Stomach (tissue), 9 donors: Measurements from ENCODE around the gene HNMT. TPM values are rescaled to one million over a fixed set of nuclear protein-coding genes. Genes with fewer than 3 reads are reported as not detected.
A peak's percentile ranks its signal among the peaks of the same experiment; 100 is the strongest.

Source experiments
- DNase-seq, 2 donors: peaks; one replicate each; pipeline versions ENCODE4 v3.0.0 to v3.0.0-alpha.2; 2013 to 2019
- H3K27ac ChIP-seq, 5 donors: fragments of 200-600 bp in 4 of 5; sonication (generic) in 4 of 5; one replicate each; pipeline ENCODE4 v1.5.1; 2013 to 2019; ENCODE audit warnings: mild to moderate bottlenecking in 1 of 5, moderate library complexity in 1 of 5
- H3K27me3 ChIP-seq, 3 donors: fragments of 200-600 bp; sonication (generic); one replicate each; pipeline ENCODE4 v1.5.1; 2017 to 2019; ENCODE audit warnings: mixed run types in 1 of 3
- H3K36me3 ChIP-seq, 4 donors: fragments of 200-600 bp; sonication (generic); 1 replicate in 3 of 4; 2 replicates in 1 of 4; pipeline ENCODE4 v1.5.1; 2016 to 2019
- H3K4me1 ChIP-seq, 4 donors: fragments of 200-600 bp; sonication (generic); one replicate each; pipeline ENCODE4 v1.5.1; 2016 to 2019
- H3K4me3 ChIP-seq, 4 donors: fragments of 200-600 bp; sonication (generic) in 3 of 4; one replicate each; pipeline ENCODE4 v1.5.1; 2016 to 2019; ENCODE audit warnings: mild to moderate bottlenecking in 1 of 4
- H3K9me3 ChIP-seq, 4 donors: fragments of 200-600 bp; sonication (generic); one replicate each; pipeline ENCODE4 v1.5.1; 2016 to 2019
- EP300 ChIP-seq: sonication (generic); formaldehyde crosslinking; IDR thresholded peaks from one replicate; pipeline ENCODE4 v1.6.1; 2017; ENCODE audit warnings: antibody characterized with exemption
- POLR2A ChIP-seq, 4 donors: fragments of 450-650 bp; IDR thresholded peaks; one replicate each; pipeline ENCODE4 v1.6.1; 2016; ENCODE audit warnings: antibody characterized with exemption in 4 of 4, control low read depth in 2 of 4, mild to moderate bottlenecking in 1 of 4, moderate library complexity in 1 of 4
- POLR2AphosphoS5 ChIP-seq, 3 donors: sonication (generic); formaldehyde crosslinking; IDR thresholded peaks; one replicate each; pipeline ENCODE4 v1.6.1; 2016; ENCODE audit warnings: antibody characterized with exemption in 3 of 3
- WGBS, 5 donors: extraction: QIAGEN DNeasy Blood & Tissue Kit in 3 of 5; methylation state at CpG; one replicate each; pipeline versions ENCODE4 v1.1.5 to v1.1.7; 2013 to 2018; 5-methylcytosine and 5-hydroxymethylcytosine counted together
- intact Hi-C: fragments of 100-400 bp; cut with DNase I; formaldehyde crosslinking; loops from one replicate; pipeline ENCODE4 v1.15.1; 2023; ENCODE audit warnings: low total_unique reads
- polyA plus RNA-seq, 3 donors: library from polyadenylated mRNA; stranded (reverse); fragments of 200-250 nt; gene quantifications; one replicate each; pipeline ENCODE4 v1.2.3, GENCODE V29; 2013
- total RNA-seq, 5 donors: library from RNA; depleted of rRNA; stranded (reverse); fragments of >200 nt; gene quantifications; one replicate each; pipeline versions ENCODE4 v1.1.0 to v1.2.3, GENCODE V29; 2014 to 2016
- TF ChIP-seq, protein P1 (sequence below), 7 experiments: fragments of 450-650 bp in 4 of 7; fragments of 200-600 bp in 3 of 7; sonication (generic) in 3 of 7; IDR thresholded peaks; one replicate each; pipeline ENCODE4 v1.5.1; 2016 to 2019; ENCODE audit warnings: antibody characterized with exemption in 7 of 7, control low read depth in 2 of 7, mild to moderate bottlenecking in 1 of 7
- donor health status: healthy with polysubstance abuse.
- donor health status: Bipolar disorder and iron deficiency.
- donor health status: healthy.

The HNMT gene
- total and polyA plus RNA-seq, 8 donors = 11.2 to 145 (median 44.7) TPM

DNA sequence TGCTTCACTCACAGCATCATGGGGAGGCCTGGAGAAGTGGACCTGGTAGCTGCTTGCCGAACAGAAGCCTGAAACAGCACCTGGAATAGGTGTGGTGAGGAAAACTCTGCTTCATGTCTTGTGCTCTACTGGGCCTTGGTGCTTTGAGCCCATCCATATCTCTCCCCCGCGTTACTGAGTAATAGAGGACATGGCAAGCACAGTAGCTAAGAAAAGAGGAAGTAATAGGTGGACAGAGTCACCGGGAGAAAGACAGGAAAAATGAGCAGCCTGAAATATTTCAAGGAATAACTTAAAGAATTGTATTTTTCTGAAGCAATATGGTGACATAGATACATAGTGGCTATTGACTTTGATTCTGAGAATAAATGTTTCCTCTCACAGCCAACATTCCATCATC is 14.0 kb upstream of the HNMT start:
- Histone ChIP-seq H3K27me3 (no peaks in the 10 kb centered on the region), H3K4me1 (peaks cover 0 to 11% (median 3%) of the 10 kb centered on the region in 4 donors), H3K4me3 (no peak overlapping the region), H3K27ac (no peak overlapping the region), H3K36me3 (no peaks in the 10 kb centered on the region), H3K9me3 (no peaks in the 10 kb centered on the region)
- intact Hi-C loops = no loop called here
- no peak for TF ChIP-seq POLR2AphosphoS5 (IDR thresholded peaks at IDR 0.05)
- no peak for TF ChIP-seq EP300
- no peak for TF ChIP-seq POLR2A (IDR thresholded peaks at IDR 0.05)
- TF ChIP-seq, protein P1, sequence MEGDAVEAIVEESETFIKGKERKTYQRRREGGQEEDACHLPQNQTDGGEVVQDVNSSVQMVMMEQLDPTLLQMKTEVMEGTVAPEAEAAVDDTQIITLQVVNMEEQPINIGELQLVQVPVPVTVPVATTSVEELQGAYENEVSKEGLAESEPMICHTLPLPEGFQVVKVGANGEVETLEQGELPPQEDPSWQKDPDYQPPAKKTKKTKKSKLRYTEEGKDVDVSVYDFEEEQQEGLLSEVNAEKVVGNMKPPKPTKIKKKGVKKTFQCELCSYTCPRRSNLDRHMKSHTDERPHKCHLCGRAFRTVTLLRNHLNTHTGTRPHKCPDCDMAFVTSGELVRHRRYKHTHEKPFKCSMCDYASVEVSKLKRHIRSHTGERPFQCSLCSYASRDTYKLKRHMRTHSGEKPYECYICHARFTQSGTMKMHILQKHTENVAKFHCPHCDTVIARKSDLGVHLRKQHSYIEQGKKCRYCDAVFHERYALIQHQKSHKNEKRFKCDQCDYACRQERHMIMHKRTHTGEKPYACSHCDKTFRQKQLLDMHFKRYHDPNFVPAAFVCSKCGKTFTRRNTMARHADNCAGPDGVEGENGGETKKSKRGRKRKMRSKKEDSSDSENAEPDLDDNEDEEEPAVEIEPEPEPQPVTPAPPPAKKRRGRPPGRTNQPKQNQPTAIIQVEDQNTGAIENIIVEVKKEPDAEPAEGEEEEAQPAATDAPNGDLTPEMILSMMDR (IDR thresholded peaks at IDR 0.05) = no peak
- WGBS, 5 donors = 82 to 90% (median 87%) methylated on average over 4 of the region's 4 CpGs
- DNase-seq = no peak

DNA sequence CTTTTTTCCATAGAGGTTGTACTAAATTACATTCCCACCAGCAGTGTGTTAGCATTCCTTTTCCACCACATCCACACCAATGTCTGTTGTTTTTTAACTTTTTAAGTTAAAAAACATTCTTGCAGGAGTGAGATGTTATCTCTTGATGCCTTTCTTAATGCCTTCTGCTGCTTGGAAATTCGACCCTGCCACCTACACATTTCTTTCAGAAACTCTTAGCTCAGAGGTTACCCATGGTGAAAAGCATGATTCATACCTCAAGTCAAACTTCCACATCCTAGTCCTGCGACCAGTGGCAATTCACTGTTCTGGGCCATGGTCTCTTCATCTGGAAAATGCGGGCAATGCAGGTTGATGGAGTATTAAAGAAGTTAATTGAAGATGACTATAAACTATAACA is 12.7 kb upstream of the HNMT start:
- Histone ChIP-seq H3K36me3 (no peaks in the 10 kb centered on the region), H3K4me3 (no peak overlapping the region), H3K27me3 (no peaks in the 10 kb centered on the region), H3K4me1 (peaks cover 0 to 11% (median 3%) of the 10 kb centered on the region in 4 donors), H3K9me3 (no peaks in the 10 kb centered on the region), H3K27ac (no peak overlapping the region)
- WGBS, 5 donors = 72 to 79% (median 74%) methylated on average over 3 of the region's 3 CpGs
- intact Hi-C loops = no loop called here
- no peak for TF ChIP-seq POLR2A (IDR thresholded peaks at IDR 0.05)
- TF ChIP-seq, protein P1 (IDR thresholded peaks at IDR 0.05) = no peak
- DNase-seq = no peak

DNA sequence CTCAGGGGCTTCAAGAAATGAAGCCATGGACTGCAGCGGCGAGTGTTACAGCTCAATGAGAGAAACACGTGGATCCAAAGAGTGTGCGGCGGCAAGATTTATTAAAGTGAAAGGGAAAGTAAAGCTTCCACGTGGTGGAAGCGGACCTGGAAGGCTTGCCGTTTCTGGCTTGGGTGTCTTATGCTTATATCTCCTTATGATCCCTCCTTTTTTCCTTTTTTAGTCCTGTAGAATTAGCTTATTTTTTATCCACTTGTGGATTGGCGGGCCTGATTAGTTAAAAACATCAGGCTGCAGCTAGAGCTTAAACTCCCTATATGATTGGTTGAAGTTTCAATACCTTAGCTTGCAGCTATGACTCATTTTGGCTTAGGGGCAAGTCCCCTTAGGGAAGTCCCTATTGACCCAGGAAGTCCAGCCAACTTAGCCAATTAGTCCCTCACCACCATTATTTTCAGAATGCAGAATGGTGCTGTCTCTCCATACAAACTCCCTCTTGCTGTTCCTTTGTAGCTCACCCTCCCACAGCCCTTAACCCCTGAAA is 11.6 kb upstream of the HNMT start:
- H3K9me3 ChIP-seq = no peaks in the 10 kb centered on the region
- TF ChIP-seq, protein P1 (IDR thresholded peaks at IDR 0.05) = no peak
- no peak for TF ChIP-seq POLR2A (IDR thresholded peaks at IDR 0.05)
- TF ChIP-seq POLR2AphosphoS5 (IDR thresholded peaks at IDR 0.05) = no peak
- TF ChIP-seq EP300 = no peak
- H3K27ac ChIP-seq = peak overlapping the region in 1 of 5 donors; percentile 56
- no peaks in the 10 kb centered on the region for H3K36me3 ChIP-seq
- H3K27me3 ChIP-seq = no peaks in the 10 kb centered on the region
- 55 to 95% (median 87%) methylated on average over 9 of the region's 9 CpGs for WGBS, 5 donors
- intact Hi-C loops = no loop called here
- peak in 1 of 2 donors; percentile 30 for DNase-seq
- peaks cover 0 to 6% (median 2%) of the 10 kb centered on the region in 4 donors for H3K4me1 ChIP-seq
- peak overlapping the region in 2 of 4 donors; percentile 5 to 28 for H3K4me3 ChIP-seq

DNA sequence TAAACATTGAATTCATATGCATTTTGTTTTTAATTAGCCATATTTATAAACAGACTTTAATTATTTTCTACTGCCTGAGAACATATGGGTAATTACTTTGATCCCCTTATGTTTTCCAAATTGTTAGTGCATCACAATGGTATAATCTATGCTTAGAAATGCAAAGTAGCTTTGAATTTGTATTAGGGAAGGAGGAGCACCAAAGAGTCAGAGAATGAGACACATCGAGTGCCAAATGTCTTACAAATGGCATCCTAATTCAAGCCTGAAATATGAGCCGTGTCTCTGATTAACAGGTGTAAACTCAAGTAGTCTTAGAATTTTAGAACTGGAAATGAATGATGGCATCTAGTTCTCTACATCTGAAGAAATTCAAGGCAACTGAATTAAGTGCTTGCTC is 8.7 kb upstream of the HNMT start:
- no peak overlapping the region for H3K4me3 ChIP-seq
- no peaks in the 10 kb centered on the region for H3K9me3 ChIP-seq
- no peak overlapping the region for H3K27ac ChIP-seq
- intact Hi-C loops = no loop called here
- H3K27me3 ChIP-seq = no peaks in the 10 kb centered on the region
- WGBS, 5 donors = 91 to 97% (median 93%) methylated on average over 2 of the region's 2 CpGs
- H3K4me1 ChIP-seq = peaks cover 0 to 6% (median 0%) of the 10 kb centered on the region in 4 donors
- TF ChIP-seq, protein P1 (IDR thresholded peaks at IDR 0.05) = no peak
- TF ChIP-seq POLR2AphosphoS5 (IDR thresholded peaks at IDR 0.05) = no peak
- no peaks in the 10 kb centered on the region for H3K36me3 ChIP-seq
- no peak for DNase-seq
